ENCODE results near the gene RAB6C.
"Not testable (repeated sequence)": the region's sequence is repeated elsewhere in the genome, so short reads cannot be mapped to it uniquely, and the experiment has no call there.

RAB6C gene

GRCh38 chr2:129979629-129980155 is at the start of gene RAB6C:
Gene RAB6C, plus strand, starts transcription at chr2:129979666. Its CDS starts 450 bp downstream, at chr2:129980116.
- peak; percentile 10 for DNase-seq

- no peak for DNase-seq
Observed at GRCh38 chr2:129930451-129930850, 49.0 kb upstream of the RAB6C start.

- DNase-seq: not testable (repeated sequence)
Observed at GRCh38 chr2:129933387-129933786, 46.1 kb upstream of the RAB6C start.

GRCh38 chr2:129934044-129934822 is 45.2 kb upstream of the RAB6C start:
- no peak for DNase-seq

GRCh38 chr2:129935118-129935517 is 44.3 kb upstream of the RAB6C start:
- DNase-seq: no peak

GRCh38 chr2:129936334-129936934 is 43.0 kb upstream of the RAB6C start:
- DNase-seq: no peak

- not testable (repeated sequence) for DNase-seq
Observed at GRCh38 chr2:129938850-129939471, 40.5 kb upstream of the RAB6C start.

GRCh38 chr2:129943456-129943855 is 36.0 kb upstream of the RAB6C start:
- not testable (repeated sequence) for DNase-seq

GRCh38 chr2:129945557-129945956 is 33.9 kb upstream of the RAB6C start:
- no peak for DNase-seq

- not testable (repeated sequence) for DNase-seq
Observed at GRCh38 chr2:129947712-129948111, 31.8 kb upstream of the RAB6C start.

GRCh38 chr2:129956171-129956570 is 23.3 kb upstream of the RAB6C start:
- not testable (repeated sequence) for DNase-seq

- DNase-seq: no peak
Observed at GRCh38 chr2:129957891-129958290, 21.6 kb upstream of the RAB6C start.

GRCh38 chr2:129958736-129959135 is 20.7 kb upstream of the RAB6C start:
- not testable (repeated sequence) for DNase-seq

- DNase-seq: not testable (repeated sequence)
Observed at GRCh38 chr2:129968605-129969004, 10.9 kb upstream of the RAB6C start.

GRCh38 chr2:129975016-129975774 is 4.3 kb upstream of the RAB6C start:
- DNase-seq: no peak

- not testable (repeated sequence) for DNase-seq
Observed at GRCh38 chr2:129976969-129977368, 2.5 kb upstream of the RAB6C start.

- DNase-seq: no peak
Observed at GRCh38 chr2:129977986-129978385, 1.5 kb upstream of the RAB6C start.

- not testable (repeated sequence) for DNase-seq
Observed at GRCh38 chr2:129980246-129980645, 780 bp downstream of the RAB6C start.

- not testable (repeated sequence) for DNase-seq
Observed at GRCh38 chr2:129981689-129982088, 2.2 kb downstream of the RAB6C start.

- no peak for DNase-seq
Observed at GRCh38 chr2:129984426-129984825, 5.0 kb downstream of the RAB6C start.

GRCh38 chr2:129992415-129993006 is 13.0 kb downstream of the RAB6C start:
- not testable (repeated sequence) for DNase-seq

GRCh38 chr2:129993151-129993550 is 13.7 kb downstream of the RAB6C start:
- not testable (repeated sequence) for DNase-seq

Data from stimulated activated CD4-positive, alpha-beta T cell treated with anti-CD3 and anti-CD28 coated beads, Interleukin-15, amount 100 ng/mL, for 24 hours (primary cell).